GM19452 (cell line): ENCODE results near the gene MLLT3.

Source experiments
- ATAC-seq: cut with Tn5 transposase; IDR thresholded peaks from one replicate; pipeline ENCODE4 v1.9.1; 2021; ENCODE audit not compliant: unreplicated experiment

MLLT3 gene

DNA sequence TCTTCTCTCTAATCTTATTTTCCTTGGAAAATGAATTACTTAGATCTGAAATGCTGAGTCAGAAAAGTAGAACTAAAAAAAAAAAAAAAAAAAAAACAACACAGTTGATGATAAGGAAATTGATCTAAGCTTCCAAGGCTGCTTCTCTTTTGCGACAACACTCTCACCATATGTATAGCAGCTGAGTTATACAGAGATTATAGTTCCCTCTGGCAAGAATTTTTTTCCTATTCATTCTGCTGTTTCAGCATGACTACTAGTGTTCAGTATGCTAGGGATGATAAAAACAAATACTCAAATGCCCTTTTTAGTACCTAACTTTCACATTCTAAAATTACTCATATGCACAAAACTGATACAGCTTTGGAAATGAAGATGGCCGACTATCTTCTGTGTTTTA is 267.3 kb downstream of the MLLT3 start:
- no peak for ATAC-seq

GRCh38 chr9:20353931-20354652 is 268.2 kb downstream of the MLLT3 start:
- no peak for ATAC-seq

GRCh38 chr9:20353524-20353923 is 268.8 kb downstream of the MLLT3 start:
- no peak for ATAC-seq

DNA sequence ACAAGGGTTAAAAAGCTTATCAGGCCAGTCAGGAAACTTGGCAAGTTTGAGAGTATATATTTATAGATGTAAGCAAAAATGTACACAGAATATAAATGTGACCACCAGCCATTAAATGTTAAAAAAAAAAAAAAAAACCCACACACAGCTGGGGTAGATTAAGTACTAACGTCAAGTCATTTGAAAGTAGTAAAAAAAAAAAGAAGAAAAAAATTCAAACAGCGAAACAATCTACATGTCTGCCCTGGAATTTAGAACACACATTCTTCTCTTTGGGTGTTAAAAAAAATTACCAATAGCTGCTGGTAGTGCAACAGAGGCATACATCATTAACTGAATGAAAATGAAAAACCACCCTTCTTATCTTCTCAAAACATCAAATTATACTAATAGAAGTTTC is 269.7 kb downstream of the MLLT3 start:
- no peak for ATAC-seq

DNA sequence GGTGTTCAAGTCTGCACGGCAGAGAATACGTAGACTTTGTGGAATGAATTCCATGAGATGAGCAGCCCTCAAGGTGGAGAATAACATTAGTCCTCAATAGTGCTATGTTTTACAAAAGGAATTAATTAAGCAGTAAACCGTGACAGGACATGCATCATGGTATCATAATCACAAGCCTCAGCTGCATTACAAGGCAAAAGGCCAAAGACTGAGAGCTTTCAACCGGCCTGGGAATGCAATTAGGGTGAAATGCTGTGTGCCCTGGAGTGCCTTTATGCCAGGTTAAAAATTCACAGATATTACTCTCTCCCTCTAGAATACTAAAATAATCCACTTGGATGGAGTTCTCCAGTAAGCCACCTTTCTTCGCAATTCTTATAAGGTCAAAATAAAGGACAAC is 270.6 kb downstream of the MLLT3 start:
- ATAC-seq: no peak

DNA sequence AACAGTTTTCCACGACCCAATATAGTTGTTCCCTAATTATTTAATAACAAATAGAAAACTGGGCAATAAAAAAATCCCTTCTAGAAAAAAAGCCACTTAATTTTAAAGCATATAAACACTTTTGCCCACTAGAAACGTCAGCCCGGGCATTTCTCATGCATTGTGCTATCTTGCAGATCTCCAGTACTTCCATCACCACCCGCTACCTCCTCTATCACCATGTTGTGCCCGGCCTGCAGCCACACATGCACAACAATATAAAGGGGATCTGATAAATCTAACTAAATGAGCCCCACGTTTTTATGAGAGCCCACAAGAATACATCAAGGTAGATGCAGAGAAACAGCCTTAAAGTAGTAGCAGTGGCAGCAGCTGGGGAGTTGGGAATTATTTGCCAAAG is 272.7 kb downstream of the MLLT3 start:
- ATAC-seq: no peak

DNA sequence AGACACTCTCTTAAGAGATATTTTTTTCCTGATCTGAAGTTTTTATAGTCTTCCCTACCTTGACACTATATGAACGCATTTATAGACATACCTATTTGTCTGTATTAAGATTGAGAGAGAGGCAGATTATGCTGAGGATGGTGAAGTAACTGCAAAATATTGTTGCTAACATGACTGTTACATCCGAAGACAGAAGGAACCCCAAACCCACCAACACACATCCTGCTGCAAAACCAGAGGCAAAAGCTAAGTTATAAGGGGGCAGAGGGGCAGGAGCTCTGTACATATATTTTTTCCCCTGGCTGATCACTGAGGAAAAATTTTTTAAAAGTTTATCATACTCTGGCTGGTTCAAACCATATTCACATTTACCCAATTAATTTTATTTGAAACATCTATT is 279.0 kb downstream of the MLLT3 start:
- ATAC-seq: no peak

DNA sequence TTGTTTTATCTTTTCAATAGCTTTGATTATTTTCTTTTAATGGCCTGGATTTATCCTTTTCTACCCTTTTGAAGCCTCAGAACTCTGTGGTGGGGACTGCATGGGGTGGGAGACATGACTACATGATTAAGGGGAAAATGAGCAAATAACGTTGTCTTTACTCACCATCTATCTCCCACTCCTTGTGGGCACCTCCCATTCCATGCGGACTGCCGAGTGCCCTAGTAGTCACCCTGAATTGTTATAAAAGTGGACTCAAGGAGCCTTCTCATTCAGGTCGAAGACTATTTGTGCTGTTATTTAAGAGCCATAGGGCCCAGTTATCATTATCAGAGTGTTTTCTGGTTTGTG is 281.8 kb downstream of the MLLT3 start:
- no peak for ATAC-seq

DNA sequence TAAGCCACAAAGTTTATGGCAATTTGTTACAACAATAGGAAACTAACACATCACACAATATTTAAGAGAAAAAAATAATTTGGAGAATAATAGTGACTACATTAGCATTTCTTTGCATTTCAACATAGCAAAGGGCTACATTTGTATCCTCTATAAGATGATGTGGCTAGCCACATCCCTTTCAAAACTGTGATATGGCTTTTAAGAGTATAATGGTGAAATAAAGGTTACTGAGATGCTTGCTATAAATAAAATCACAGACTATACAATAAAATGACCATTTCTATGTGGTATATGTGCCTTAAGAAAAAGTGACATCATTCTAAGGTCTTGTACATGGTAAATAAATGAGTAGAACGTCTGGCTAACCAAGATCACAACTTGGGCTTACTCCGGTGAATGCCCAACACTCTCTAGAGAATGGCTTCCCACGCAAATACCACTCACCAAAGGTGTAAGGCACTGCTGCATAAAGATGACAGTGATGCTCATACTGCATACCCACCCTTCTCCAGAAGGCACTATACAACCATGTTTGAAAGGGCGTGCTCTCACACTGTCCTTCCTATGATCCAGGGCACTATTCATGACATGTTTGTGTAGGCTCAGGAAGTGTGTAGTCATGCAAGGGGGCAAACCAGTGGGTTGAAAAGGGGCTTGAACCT is 286.5 kb downstream of the MLLT3 start:
- ATAC-seq: no peak

DNA sequence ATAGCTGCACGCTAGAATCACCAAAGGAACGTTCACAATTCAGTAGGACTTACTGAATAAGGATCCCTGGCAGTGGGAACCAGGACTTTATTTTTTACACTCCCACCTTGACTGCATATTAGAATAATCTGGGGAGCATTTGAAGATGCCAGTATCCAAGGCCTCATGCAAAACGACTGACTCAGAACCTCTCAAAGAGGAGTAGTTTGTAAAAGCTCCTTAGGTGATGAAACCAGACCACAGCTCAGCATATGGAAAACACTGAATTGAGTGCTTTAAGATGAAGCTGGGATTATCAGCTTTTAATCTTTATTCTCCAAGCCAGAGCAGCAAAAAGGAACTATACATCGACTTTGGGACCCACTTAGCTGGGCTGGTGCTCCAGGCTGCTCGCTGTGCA is 288.3 kb downstream of the MLLT3 start:
- ATAC-seq: no peak

DNA sequence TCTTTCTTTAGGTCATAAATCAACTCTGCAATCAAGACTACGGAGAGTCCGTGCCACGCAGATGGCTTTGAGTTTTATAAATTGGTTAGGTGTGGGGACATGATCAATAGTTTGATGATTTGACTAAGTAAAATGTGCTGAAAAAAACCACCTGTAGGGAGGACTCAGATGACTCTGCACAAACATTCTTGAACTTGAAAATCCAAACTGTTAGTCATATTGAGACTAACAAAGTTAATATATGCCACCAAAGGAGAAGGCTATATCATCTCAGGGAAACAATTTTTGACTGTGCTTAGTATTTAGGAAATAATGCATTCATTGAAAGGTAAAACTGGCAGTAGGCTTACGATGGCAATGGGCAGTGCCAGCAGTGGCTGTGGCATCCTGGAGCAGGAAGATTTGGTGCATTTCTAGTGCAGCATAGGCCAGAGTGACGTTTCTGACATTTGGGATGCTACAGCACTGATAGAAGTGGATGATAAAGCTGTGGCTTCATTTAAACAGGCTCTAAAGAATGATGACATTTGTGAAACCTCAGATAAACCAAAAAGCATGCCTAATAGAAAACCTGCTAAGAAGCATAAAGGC is 291.1 kb downstream of the MLLT3 start:
- peak; percentile 70 for ATAC-seq

GRCh38 chr9:20330688-20331087 is 291.6 kb downstream of the MLLT3 start:
- no peak for ATAC-seq

DNA sequence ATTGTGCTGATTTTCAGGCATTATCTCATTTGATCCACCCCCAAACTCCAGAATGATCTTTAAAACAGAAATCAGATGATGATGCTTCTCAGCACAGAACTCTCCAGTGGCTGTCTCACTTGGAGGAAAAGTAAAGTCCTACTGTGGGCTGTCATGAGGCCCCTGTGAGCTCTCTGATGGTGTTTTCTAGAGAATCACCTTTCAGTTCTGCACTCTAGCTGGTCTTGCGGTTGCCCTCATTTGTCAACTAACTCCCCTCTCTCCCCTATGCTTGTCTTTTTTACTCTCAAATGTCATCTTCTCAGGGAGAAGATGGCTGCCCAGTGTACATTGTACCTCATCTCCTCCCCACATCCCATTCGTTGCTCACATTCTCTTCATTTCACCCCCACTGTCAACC is 295.8 kb downstream of the MLLT3 start:
- ATAC-seq: no peak

DNA sequence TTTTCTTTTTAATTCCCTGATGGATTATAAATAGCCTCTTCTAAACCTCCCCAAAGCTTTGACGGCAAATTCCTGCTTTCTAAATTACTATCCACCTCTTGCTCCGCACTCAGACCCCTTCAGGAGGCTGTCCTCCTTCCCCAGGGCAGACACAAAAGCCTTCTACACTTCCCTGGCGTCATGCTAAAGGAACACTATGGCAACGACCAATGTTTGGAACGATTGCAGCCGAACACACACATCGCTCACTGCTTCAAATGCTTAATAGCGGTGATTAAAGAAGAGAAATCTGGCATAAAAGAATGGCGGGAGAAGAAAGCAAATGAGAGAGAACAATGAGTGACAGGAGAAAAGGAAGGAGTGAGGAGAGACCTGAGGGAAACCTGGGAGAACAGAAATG is 297.3 kb downstream of the MLLT3 start:
- ATAC-seq: no peak

- no peak for ATAC-seq
These were observed 300.1 kb downstream of the MLLT3 start for GRCh38 chr9:20322212-20322611.

DNA sequence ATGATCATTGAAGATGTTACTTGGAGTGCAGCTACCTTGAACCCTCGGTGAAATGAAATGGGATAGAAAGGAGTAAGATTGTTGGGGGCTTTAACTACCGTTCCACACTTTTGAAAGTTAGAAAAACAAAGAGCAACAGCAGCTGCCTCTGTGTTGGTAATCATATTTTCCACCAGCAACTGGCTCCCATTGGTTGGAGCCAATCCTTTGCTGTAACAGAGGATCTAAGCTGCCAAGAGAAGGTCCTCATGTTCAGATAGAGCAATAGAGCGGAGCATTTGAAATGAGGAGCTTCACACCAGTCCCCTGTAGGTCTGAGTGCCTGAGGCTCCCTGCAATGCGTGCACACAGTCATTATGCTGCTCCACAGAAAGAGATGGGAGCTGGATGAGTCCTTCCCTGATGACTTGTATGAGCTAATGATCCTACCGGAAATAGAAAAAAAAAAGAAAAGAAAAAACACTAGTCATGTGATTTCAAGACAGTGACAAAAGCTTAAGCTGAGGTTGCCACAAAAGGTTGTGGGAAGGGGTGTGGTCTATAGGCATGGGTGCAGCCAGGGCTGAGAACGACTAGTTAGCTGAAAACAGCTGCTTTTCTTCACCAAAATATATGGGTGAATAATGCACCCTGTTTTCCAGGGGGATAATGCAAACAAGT is 300.7 kb downstream of the MLLT3 start:
- ATAC-seq: no peak

DNA sequence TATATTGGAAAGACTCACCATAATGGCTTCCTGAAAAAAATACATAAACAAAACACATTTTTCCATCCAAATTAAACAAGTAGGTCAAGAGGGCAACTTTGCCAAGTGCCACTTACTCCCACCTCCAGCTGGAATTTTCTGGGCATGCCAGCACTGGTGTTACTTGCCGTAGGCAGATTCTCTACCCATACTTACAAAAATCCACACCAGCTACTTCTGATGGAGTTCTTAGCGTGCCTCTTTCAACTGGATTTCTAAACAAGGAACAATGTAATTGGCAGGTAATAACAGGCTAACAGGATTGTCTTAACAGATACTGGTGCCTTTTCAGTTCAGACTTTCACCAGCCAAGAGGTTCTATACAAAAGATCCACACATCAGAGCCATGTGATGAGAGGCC is 301.4 kb downstream of the MLLT3 start:
- no peak for ATAC-seq

- no peak for ATAC-seq
These were observed 302.5 kb downstream of the MLLT3 start for GRCh38 chr9:20319641-20320337.

- no peak for ATAC-seq
These were observed 303.1 kb downstream of the MLLT3 start for GRCh38 chr9:20319241-20319640.

DNA sequence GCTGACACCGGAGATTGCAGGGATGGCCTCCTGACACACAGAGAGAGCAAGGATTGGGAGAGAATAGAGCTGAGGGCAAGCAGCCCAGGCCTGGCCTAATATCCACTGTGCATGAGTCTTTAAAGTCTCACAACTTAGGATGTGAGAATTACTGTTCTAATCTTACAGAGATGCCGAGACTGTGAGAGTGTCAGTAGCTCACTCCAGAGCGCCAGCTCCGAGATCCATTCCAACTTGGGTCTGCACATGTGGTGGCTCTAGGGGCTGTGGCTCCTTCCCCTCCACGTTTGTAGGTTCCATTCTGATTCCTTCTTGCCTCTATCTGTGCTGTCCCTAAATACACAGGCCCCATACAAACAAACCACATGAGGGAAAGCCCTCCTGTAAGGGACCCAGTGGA is 304.6 kb downstream of the MLLT3 start:
- ATAC-seq: no peak

DNA sequence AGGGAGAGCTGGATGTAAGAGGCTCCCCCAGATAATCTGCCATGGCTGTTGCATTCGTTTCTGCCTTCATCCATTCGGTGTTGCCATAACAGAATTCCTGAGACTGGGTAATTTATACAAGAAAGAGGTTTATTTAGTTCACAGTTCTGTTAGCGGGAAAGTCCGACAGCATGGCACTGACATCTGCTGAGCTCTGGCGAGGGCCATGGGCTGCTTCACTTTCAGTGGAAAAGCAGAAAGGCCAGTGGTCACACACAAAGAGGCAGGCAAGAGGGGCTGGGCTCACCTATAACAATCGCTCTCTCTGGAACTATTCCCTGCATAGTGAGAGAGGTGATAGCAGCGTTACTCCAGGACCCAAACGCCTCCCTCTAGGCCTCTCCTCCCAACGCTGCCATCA is 305.9 kb downstream of the MLLT3 start:
- no peak for ATAC-seq

GRCh38 chr9:20315677-20316076 is 306.6 kb downstream of the MLLT3 start:
- ATAC-seq: no peak
